ENCODE data around the gene RACK1.

The RACK1 gene

GRCh38 chr5:181193656-181194055, 50.0 kb downstream of the RACK1 start:
- Histone ChIP-seq H3K4me3 (ENCODE audit: low read depth, low read length, poor library complexity, severe bottlenecking) (no peak overlapping the region), H3K27me3 (ENCODE audit: insufficient read depth, low read length) (no peaks in the 10 kb centered on the region; the same call in 1 of the 2 replicates), H3K9me2 (ENCODE audit: low read depth, low read length) (no peaks in the 10 kb centered on the region), H3K4me1 (ENCODE audit: insufficient read depth, low read length, severe bottlenecking) (peaks cover 9% of the 10 kb centered on the region), H3K36me3 (ENCODE audit: insufficient read depth, low read length) (no peaks in the 10 kb centered on the region), H3F3A (ENCODE audit: insufficient read depth, low read length) (no peaks in the 10 kb centered on the region), H3K4me2 (ENCODE audit: low read length) (no peak overlapping the region), H3K27ac (ENCODE audit: low read depth, low read length, poor library complexity, severe bottlenecking) (no peak overlapping the region), H2AFZ (ENCODE audit: low read length) (no peak overlapping the region), H3K79me2 (ENCODE audit: insufficient read depth, low read length) (no peaks in the 10 kb centered on the region), H3K9me3 (ENCODE audit: low read length) (no peaks in the 10 kb centered on the region), H4K20me1 (ENCODE audit: insufficient read depth, low read length) (no peaks in the 10 kb centered on the region), H3K9ac (ENCODE audit: low read length) (no peak overlapping the region)
- TF ChIP-seq CTCF (IDR thresholded peaks at IDR 0.05; ENCODE audit: low read length) (no peak), EZH2 (IDR thresholded peaks at IDR 0.05; ENCODE audit: borderline replicate concordance, low read length) (no peak)

GRCh38 chr5:181192337-181193046, 51.2 kb downstream of the RACK1 start:
- peak overlapping the region; percentile 92 for H3K9ac ChIP-seq (ENCODE audit: low read length)
- no peaks in the 10 kb centered on the region for H3F3A ChIP-seq (ENCODE audit: insufficient read depth, low read length)
- no peaks in the 10 kb centered on the region for H4K20me1 ChIP-seq (ENCODE audit: insufficient read depth, low read length)
- H3K27ac ChIP-seq (ENCODE audit: low read depth, low read length, poor library complexity, severe bottlenecking), result no peak overlapping the region
- H3K4me1 ChIP-seq (ENCODE audit: insufficient read depth, low read length, severe bottlenecking), result peaks cover 14% of the 10 kb centered on the region
- no peak overlapping the region for H2AFZ ChIP-seq (ENCODE audit: low read length)
- H3K36me3 ChIP-seq (ENCODE audit: insufficient read depth, low read length), result no peaks in the 10 kb centered on the region
- peak overlapping the region; percentile 79 for H3K4me3 ChIP-seq (ENCODE audit: low read depth, low read length, poor library complexity, severe bottlenecking)
- H3K9me3 ChIP-seq (ENCODE audit: low read length), result no peaks in the 10 kb centered on the region
- H3K9me2 ChIP-seq (ENCODE audit: low read depth, low read length), result no peaks in the 10 kb centered on the region
- H3K27me3 ChIP-seq (ENCODE audit: insufficient read depth, low read length), result no peaks in the 10 kb centered on the region
- TF ChIP-seq EZH2 (IDR thresholded peaks at IDR 0.05; ENCODE audit: borderline replicate concordance, low read length), result no peak
- no peak for TF ChIP-seq CTCF (IDR thresholded peaks at IDR 0.05; ENCODE audit: low read length)
- H3K4me2 ChIP-seq (ENCODE audit: low read length), result peak overlapping the region; percentile 92
- no peaks in the 10 kb centered on the region for H3K79me2 ChIP-seq (ENCODE audit: insufficient read depth, low read length)

- Histone ChIP-seq H3F3A (ENCODE audit: insufficient read depth, low read length) (0 out of 2 replicates have a peak, but pooled peaks cover 4% of the 10 kb centered on the region), H4K20me1 (ENCODE audit: insufficient read depth, low read length) (no peaks in the 10 kb centered on the region), H3K9me2 (ENCODE audit: low read depth, low read length) (no peaks in the 10 kb centered on the region), H3K9ac (ENCODE audit: low read length) (peak overlapping the region; percentile 92), H3K27ac (ENCODE audit: low read depth, low read length, poor library complexity, severe bottlenecking) (peak overlapping the region; percentile 84), H3K79me2 (ENCODE audit: insufficient read depth, low read length) (no peaks in the 10 kb centered on the region), H3K4me2 (ENCODE audit: low read length) (peak overlapping the region; percentile 92), H3K27me3 (ENCODE audit: insufficient read depth, low read length) (no peaks in the 10 kb centered on the region), H2AFZ (ENCODE audit: low read length) (no peak overlapping the region), H3K4me3 (ENCODE audit: low read depth, low read length, poor library complexity, severe bottlenecking) (peak overlapping the region; percentile 79), H3K9me3 (ENCODE audit: low read length) (no peaks in the 10 kb centered on the region), H3K36me3 (ENCODE audit: insufficient read depth, low read length) (no peaks in the 10 kb centered on the region), H3K4me1 (ENCODE audit: insufficient read depth, low read length, severe bottlenecking) (peaks cover 20% of the 10 kb centered on the region)
- TF ChIP-seq EZH2 (IDR thresholded peaks at IDR 0.05; ENCODE audit: borderline replicate concordance, low read length) (no peak), CTCF (IDR thresholded peaks at IDR 0.05; ENCODE audit: low read length) (no peak)
These were observed 52.0 kb downstream of the RACK1 start for GRCh38 chr5:181191526-181192336.

Data from OCI-LY1 (cell line).